Measurements from ENCODE around the gene FAM222B. TPM values are rescaled to one million over a fixed set of nuclear protein-coding genes. Genes with fewer than 3 reads are reported as not detected.

The FAM222B gene
- total RNA-seq, 2 experiments from 2014 or later: 4.0 to 15.2 TPM

- ChIA-PET POLR2A (interaction anchor here (0.7 to 2.6 kb wide), 5 partner anchors 11 to 78 kb away, joined by 3 to 14 read pairs (median 5); partner anchors contain the start of genes ERAL1 and FAM222B), CTCF (ENCODE audit: unreplicated experiment) (no interaction called here)
- DNase-seq (ENCODE audit: low spot score): peak; percentile 19
- Histone ChIP-seq H3K79me2 (ENCODE audit: insufficient read depth, low read depth, low read length) (peaks cover 32% of the 10 kb centered on the region; the same call in 1 of the 2 replicates), H3K4me3 (ENCODE audit: low read depth, low read length, poor library complexity, severe bottlenecking) (peak overlapping the region; percentile 75), H4K20me1 (ENCODE audit: insufficient read depth, low read length) (peaks cover 3% of the 10 kb centered on the region; the same call in 1 of the 2 replicates), H3K9me3 (ENCODE audit: low read length) (no peaks in the 10 kb centered on the region), H3K4me2 (ENCODE audit: low read length) (peak overlapping the region; percentile 91), H3K36me3 (ENCODE audit: insufficient read depth, low read length) (no peaks in the 10 kb centered on the region), H3K27ac (ENCODE audit: low read depth, low read length, poor library complexity, severe bottlenecking) (peak overlapping the region; percentile 13), H3K4me1 (ENCODE audit: insufficient read depth, low read length, poor library complexity, severe bottlenecking) (peaks cover 33% of the 10 kb centered on the region), H2AFZ (ENCODE audit: low read length) (peak overlapping the region; percentile 45), H3K9me2 (ENCODE audit: insufficient read depth, low read length) (no peaks in the 10 kb centered on the region)
- TF ChIP-seq CTCF (conservative IDR thresholded peaks at IDR 0.05; ENCODE audit: low read length): no peak
- TF ChIP-seq EZH2phosphoT487 (IDR thresholded peaks at IDR 0.05; ENCODE audit: borderline replicate concordance, low read depth, low read length): no peak
- BruUV-seq (replicated peaks): no TSS peak
- intact Hi-C loops (cut with micrococcal nuclease; ENCODE audit: unreplicated experiment): loop anchor here (5.0 kb wide), 1 partner anchor 49 kb away; no protein-coding TSS in a partner anchor
Measured at GRCh38 chr17:28811651-28812090, 30.9 kb downstream of the FAM222B start.

GRCh38 chr17:28810437-28810836, 32.2 kb downstream of the FAM222B start:
- CTCF ChIA-PET (ENCODE audit: unreplicated experiment): no interaction called here
- H3K9me2 ChIP-seq (ENCODE audit: insufficient read depth, low read length): no peaks in the 10 kb centered on the region
- peaks cover 33% of the 10 kb centered on the region for H3K4me1 ChIP-seq (ENCODE audit: insufficient read depth, low read length, poor library complexity, severe bottlenecking)
- no peak overlapping the region for H3K4me2 ChIP-seq (ENCODE audit: low read length)
- POLR2A ChIA-PET: interaction anchor here (0.6 to 2.6 kb wide), 8 partner anchors 9 to 845 kb away, joined by 3 to 14 read pairs (median 3); partner anchors contain the start of genes ERAL1 and FAM222B
- no peak overlapping the region for H3K4me3 ChIP-seq (ENCODE audit: low read depth, low read length, poor library complexity, severe bottlenecking)
- H3K79me2 ChIP-seq (ENCODE audit: insufficient read depth, low read depth, low read length): peaks cover 30% of the 10 kb centered on the region; the same call in 1 of the 2 replicates
- no peak for DNase-seq (ENCODE audit: low spot score)
- H3K27ac ChIP-seq (ENCODE audit: low read depth, low read length, poor library complexity, severe bottlenecking): no peak overlapping the region
- TSS peak; percentile 38 for BruUV-seq (replicated peaks)
- H4K20me1 ChIP-seq (ENCODE audit: insufficient read depth, low read length): peaks cover 3% of the 10 kb centered on the region; the same call in 1 of the 2 replicates
- H2AFZ ChIP-seq (ENCODE audit: low read length): no peak overlapping the region
- peaks cover 9% of the 10 kb centered on the region; the same call in 1 of the 2 replicates for H3K36me3 ChIP-seq (ENCODE audit: insufficient read depth, low read length)
- intact Hi-C loops (cut with micrococcal nuclease; ENCODE audit: unreplicated experiment): loop anchor here (5.0 kb wide), 1 partner anchor 48 kb away; no protein-coding TSS in a partner anchor
- TF ChIP-seq CTCF (conservative IDR thresholded peaks at IDR 0.05; ENCODE audit: low read length): no peak
- no peak for TF ChIP-seq EZH2phosphoT487 (IDR thresholded peaks at IDR 0.05; ENCODE audit: borderline replicate concordance, low read depth, low read length)
- no peaks in the 10 kb centered on the region for H3K9me3 ChIP-seq (ENCODE audit: low read length)
